GM12865 (cell line): ENCODE measurements around the gene ACOX3.
"Not testable (repeated sequence)": the region's sequence is repeated elsewhere in the genome, so short reads cannot be mapped to it uniquely, and the experiment has no call there.

Experiments used
- DNase-seq: peaks from one replicate; pipeline ENCODE4 v3.0.0; 2010; ENCODE audit warnings: low read depth
- H3K4me3 ChIP-seq: 2 replicates; pipeline ENCODE4 v1.5.1; 2011; ENCODE audit warnings: mild to moderate bottlenecking, low read depth, low read length, control low read depth
- TF ChIP-seq, protein P1 (sequence below): IDR thresholded peaks from 2 replicates; pipeline ENCODE4 v1.5.1; 2011; ENCODE audit warnings: low read length, control low read depth, low read depth, inconsistent platforms; ENCODE audit not compliant: insufficient read depth; ENCODE audit errors: missing control alignments

Gene ACOX3

DNA sequence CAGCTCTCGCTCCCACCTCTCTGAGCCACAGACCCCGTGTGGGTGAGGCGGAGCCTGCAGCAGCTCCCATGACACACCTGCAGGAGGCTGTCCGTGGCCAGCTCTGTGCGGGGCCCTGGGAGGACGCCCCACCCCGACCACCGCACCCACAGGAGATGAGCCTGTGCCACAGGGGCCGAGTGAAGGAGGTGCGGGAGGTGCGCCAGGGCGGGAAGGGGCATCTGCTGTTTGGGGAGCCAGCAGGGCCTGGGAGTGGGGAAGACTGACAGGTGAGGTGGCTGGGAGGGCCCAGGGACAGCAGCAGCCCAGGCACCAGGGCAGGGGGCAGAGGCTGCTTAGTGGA lies 52.0 kb downstream of the ACOX3 start:
- DNase-seq, result no peak
- TF ChIP-seq, protein P1, sequence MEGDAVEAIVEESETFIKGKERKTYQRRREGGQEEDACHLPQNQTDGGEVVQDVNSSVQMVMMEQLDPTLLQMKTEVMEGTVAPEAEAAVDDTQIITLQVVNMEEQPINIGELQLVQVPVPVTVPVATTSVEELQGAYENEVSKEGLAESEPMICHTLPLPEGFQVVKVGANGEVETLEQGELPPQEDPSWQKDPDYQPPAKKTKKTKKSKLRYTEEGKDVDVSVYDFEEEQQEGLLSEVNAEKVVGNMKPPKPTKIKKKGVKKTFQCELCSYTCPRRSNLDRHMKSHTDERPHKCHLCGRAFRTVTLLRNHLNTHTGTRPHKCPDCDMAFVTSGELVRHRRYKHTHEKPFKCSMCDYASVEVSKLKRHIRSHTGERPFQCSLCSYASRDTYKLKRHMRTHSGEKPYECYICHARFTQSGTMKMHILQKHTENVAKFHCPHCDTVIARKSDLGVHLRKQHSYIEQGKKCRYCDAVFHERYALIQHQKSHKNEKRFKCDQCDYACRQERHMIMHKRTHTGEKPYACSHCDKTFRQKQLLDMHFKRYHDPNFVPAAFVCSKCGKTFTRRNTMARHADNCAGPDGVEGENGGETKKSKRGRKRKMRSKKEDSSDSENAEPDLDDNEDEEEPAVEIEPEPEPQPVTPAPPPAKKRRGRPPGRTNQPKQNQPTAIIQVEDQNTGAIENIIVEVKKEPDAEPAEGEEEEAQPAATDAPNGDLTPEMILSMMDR, result no peak
- H3K4me3 ChIP-seq, result no peak overlapping the region

- no peak overlapping the region for H3K4me3 ChIP-seq
- DNase-seq, result no peak
- TF ChIP-seq, protein P1, result no peak
These were observed 52.7 kb downstream of the ACOX3 start for GRCh38 chr4:8387615-8388527.

GRCh38 chr4:8387194-8387593 lies 53.3 kb downstream of the ACOX3 start:
- no peak overlapping the region for H3K4me3 ChIP-seq
- TF ChIP-seq, protein P1, result no peak
- no peak for DNase-seq

GRCh38 chr4:8386731-8387130 lies 53.8 kb downstream of the ACOX3 start:
- DNase-seq, result no peak
- TF ChIP-seq, protein P1, result no peak
- no peak overlapping the region for H3K4me3 ChIP-seq

DNA sequence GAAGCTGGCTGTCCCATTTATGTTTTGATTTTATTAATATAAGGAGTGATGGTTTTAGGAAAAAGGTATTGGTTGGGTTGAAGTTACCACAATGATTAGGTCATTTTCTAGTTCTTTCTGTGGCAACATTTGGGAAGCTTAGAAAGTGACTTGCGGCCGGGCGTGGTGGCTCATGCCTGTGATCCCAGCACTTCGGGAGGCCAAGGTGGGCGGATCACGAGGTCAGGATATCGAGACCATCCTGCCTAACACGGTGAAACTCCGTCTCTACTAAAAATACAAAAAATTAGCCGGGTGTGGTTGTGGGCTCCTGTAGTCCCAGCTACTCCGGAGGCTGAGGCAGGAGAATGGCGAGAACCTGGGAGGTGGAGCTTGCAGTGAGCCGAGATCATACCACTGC lies 54.4 kb downstream of the ACOX3 start:
- not testable (repeated sequence) for H3K4me3 ChIP-seq, DNase-seq

GRCh38 chr4:8385611-8386010 lies 54.9 kb downstream of the ACOX3 start:
- no peak for DNase-seq
- H3K4me3 ChIP-seq, result no peak overlapping the region
- TF ChIP-seq, protein P1, result no peak

DNA sequence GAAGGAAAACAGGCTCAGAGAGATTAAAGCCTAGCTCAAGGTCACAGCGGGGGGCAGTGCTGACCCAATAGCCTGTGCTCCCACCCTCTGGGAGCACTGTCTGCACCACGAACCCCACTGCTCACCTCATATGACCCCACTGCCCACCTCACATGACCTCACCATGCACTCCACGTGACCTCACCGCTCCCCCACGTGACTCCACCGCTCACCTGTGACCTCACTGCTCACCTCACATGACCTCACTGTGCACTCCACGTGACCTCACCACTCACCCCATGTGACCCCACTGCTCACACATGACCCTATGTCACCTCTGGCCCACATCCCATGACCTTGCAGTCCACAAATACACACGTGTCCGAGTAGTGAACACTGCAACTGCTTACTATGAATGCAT lies 55.4 kb downstream of the ACOX3 start:
- no peak overlapping the region for H3K4me3 ChIP-seq
- no peak for DNase-seq
- TF ChIP-seq, protein P1, result no peak
